Smooth muscle cell (in vitro differentiated cells): ENCODE results near the gene ZFR. TPM values are rescaled to one million over a fixed set of nuclear protein-coding genes. Genes with fewer than 3 reads are reported as not detected.
"Not testable (repeated sequence)": the region's sequence is repeated elsewhere in the genome, so short reads cannot be mapped to it uniquely, and the experiment has no call there.

Experiments used
- DNase-seq: peaks from one replicate; lab custom pipeline; 2025; ENCODE audit not compliant: unreplicated experiment; lab: John Stamatoyannopoulos, UW
- H2AFZ ChIP-seq: fragments of 200-600 bp; sonication (generic); 2 replicates; pipeline ENCODE4 v1.6.0; 2016; ENCODE audit warnings: antibody characterized with exemption, low read depth, mild to moderate bottlenecking
- H3F3A ChIP-seq: fragments of 200-600 bp; sonication (generic); 2 replicates; pipeline ENCODE4 v1.6.0; 2017; ENCODE audit warnings: antibody characterized with exemption, low read depth
- H3K27ac ChIP-seq: fragments of 200-600 bp; sonication (generic); 2 replicates; pipeline ENCODE4 v1.5.1; 2016; ENCODE audit warnings: low read depth, mild to moderate bottlenecking
- H3K27me3 ChIP-seq: fragments of 200-600 bp; sonication (generic); 2 replicates; pipeline ENCODE4 v1.6.1; 2016; ENCODE audit warnings: low read depth, mild to moderate bottlenecking
- H3K36me3 ChIP-seq: fragments of 200-600 bp; sonication (generic); 2 replicates; pipeline ENCODE4 v1.5.1; 2016; ENCODE audit warnings: low read depth
- H3K4me1 ChIP-seq: fragments of 200-600 bp; sonication (generic); 2 replicates; pipeline ENCODE4 v1.5.1; 2016; ENCODE audit warnings: low read depth
- H3K4me2 ChIP-seq: fragments of 200-600 bp; sonication (generic); 2 replicates; pipeline ENCODE4 v1.6.0; 2016; ENCODE audit warnings: mild to moderate bottlenecking
- H3K4me3 ChIP-seq: fragments of 200-600 bp; sonication (generic); 2 replicates; pipeline ENCODE4 v1.5.1; 2016; ENCODE audit warnings: mild to moderate bottlenecking
- H3K79me2 ChIP-seq: fragments of 200-600 bp; sonication (generic); 2 replicates; pipeline ENCODE4 v1.6.0; 2016; ENCODE audit warnings: low read depth, mild to moderate bottlenecking
- H3K9ac ChIP-seq: fragments of 200-600 bp; sonication (generic); 2 replicates; pipeline ENCODE4 v1.6.0; 2016; ENCODE audit warnings: low read depth
- H3K9me3 ChIP-seq: fragments of 200-600 bp; sonication (generic); replicated peaks from 2 replicates; pipeline ENCODE4 v1.5.1; 2016; ENCODE audit warnings: low read depth
- H4K20me1 ChIP-seq: fragments of 200-600 bp; sonication (generic); 2 replicates; pipeline ENCODE4 v1.6.0; 2016; ENCODE audit warnings: low read depth
- CTCF ChIP-seq: fragments of 200-600 bp; sonication (generic); IDR thresholded peaks from 2 replicates; pipeline ENCODE4 v1.5.1; 2017; ENCODE audit warnings: borderline replicate concordance, mild to moderate bottlenecking, antibody characterized with exemption; ENCODE audit not compliant: insufficient read depth, poor library complexity, severe bottlenecking
- WGBS: methylation state at CpG from one replicate; pipeline ENCODE4 v1.1.7; 2016; ENCODE audit warnings: low lambda C conversion rate; 5-methylcytosine and 5-hydroxymethylcytosine counted together
- polyA plus RNA-seq: library from polyadenylated mRNA; unstranded; fragments of >200 nt; fragmentation: Nextera tagmentation; extraction: Ambion mirVana; gene quantifications from 2 replicates; pipeline ENCODE4 v1.2.1, GENCODE V29; 2016
- total RNA-seq: library from RNA; depleted of rRNA; stranded (reverse); fragments of >200 nt; gene quantifications from 2 replicates; pipeline ENCODE4 v1.2.3, GENCODE V29; 2014

Gene ZFR
- total and polyA plus RNA-seq, 2 experiments from 2014 or later: 54.9 to 80.2 TPM

- H3F3A ChIP-seq: no peaks in the 10 kb centered on the region
- no peak for DNase-seq
- H4K20me1 ChIP-seq: peaks cover 87% of the 10 kb centered on the region
- no peak for TF ChIP-seq CTCF
- no peak overlapping the region for H2AFZ ChIP-seq
- no peaks in the 10 kb centered on the region for H3K27me3 ChIP-seq
- no peak overlapping the region for H3K27ac ChIP-seq
- peaks cover 50% of the 10 kb centered on the region for H3K36me3 ChIP-seq
- no peaks in the 10 kb centered on the region for H3K9me3 ChIP-seq
- 98% methylated on average over 2 of the region's 2 CpGs for WGBS
- peaks cover 58% of the 10 kb centered on the region for H3K79me2 ChIP-seq
- no peak overlapping the region for H3K4me3 ChIP-seq
- H3K9ac ChIP-seq: no peak overlapping the region
- no peak overlapping the region for H3K4me2 ChIP-seq
- no peaks in the 10 kb centered on the region for H3K4me1 ChIP-seq
Observed at GRCh38 chr5:32406650-32407049, 37.9 kb downstream of the ZFR start.

- H3K9ac ChIP-seq: no peak overlapping the region
- no peaks in the 10 kb centered on the region for H3K4me1 ChIP-seq
- H3K27me3 ChIP-seq: no peaks in the 10 kb centered on the region
- peaks cover 48% of the 10 kb centered on the region for H3K79me2 ChIP-seq
- H3K4me2 ChIP-seq: no peak overlapping the region
- no peak overlapping the region for H3K4me3 ChIP-seq
- peaks cover 58% of the 10 kb centered on the region for H3K36me3 ChIP-seq
- H3F3A ChIP-seq: no peaks in the 10 kb centered on the region
- WGBS: 95% methylated on average over 5 of the region's 5 CpGs
- H3K9me3 ChIP-seq: no peaks in the 10 kb centered on the region
- H3K27ac ChIP-seq: no peak overlapping the region
- no peak overlapping the region for H2AFZ ChIP-seq
- DNase-seq: no peak
- H4K20me1 ChIP-seq: peaks cover 79% of the 10 kb centered on the region
- TF ChIP-seq CTCF: no peak
Observed at GRCh38 chr5:32405507-32405906, 39.0 kb downstream of the ZFR start.

- Histone ChIP-seq H4K20me1 (peaks cover 61% of the 10 kb centered on the region), H3K9ac (no peak overlapping the region), H2AFZ (no peak overlapping the region), H3K4me3 (no peak overlapping the region), H3K27ac (no peak overlapping the region), H3K79me2 (peaks cover 34% of the 10 kb centered on the region), H3F3A (no peaks in the 10 kb centered on the region), H3K36me3 (peaks cover 70% of the 10 kb centered on the region), H3K4me2 (no peak overlapping the region), H3K4me1 (no peaks in the 10 kb centered on the region), H3K27me3 (no peaks in the 10 kb centered on the region), H3K9me3 (no peaks in the 10 kb centered on the region)
- no peak for TF ChIP-seq CTCF
- 97% methylated on average over 6 of the region's 6 CpGs for WGBS
- no peak for DNase-seq
Observed at GRCh38 chr5:32403760-32404159, 40.8 kb downstream of the ZFR start.

- Histone ChIP-seq H3K27me3 (no peaks in the 10 kb centered on the region), H3K79me2 (peaks cover 3% of the 10 kb centered on the region), H3K4me2 (no peak overlapping the region), H3K4me3 (no peak overlapping the region), H2AFZ (no peak overlapping the region), H3K9ac (no peak overlapping the region), H3K4me1 (no peaks in the 10 kb centered on the region), H3K27ac (no peak overlapping the region), H3K9me3 (no peaks in the 10 kb centered on the region), H3K36me3 (peaks cover 68% of the 10 kb centered on the region), H4K20me1 (peaks cover 29% of the 10 kb centered on the region), H3F3A (no peaks in the 10 kb centered on the region)
- no peak for DNase-seq
- WGBS: 100% methylated on average over 1 of the region's 1 CpG
- no peak for TF ChIP-seq CTCF
Observed at GRCh38 chr5:32400401-32400800, 44.1 kb downstream of the ZFR start.

GRCh38 chr5:32398754-32399153 lies 45.8 kb downstream of the ZFR start:
- not testable (repeated sequence) for H3K27me3 ChIP-seq, DNase-seq, H3K79me2 ChIP-seq, H3K27ac ChIP-seq, H3K4me1 ChIP-seq, H2AFZ ChIP-seq, H3K9me3 ChIP-seq, H3K4me3 ChIP-seq, H3K9ac ChIP-seq, H3K4me2 ChIP-seq, H3F3A ChIP-seq
- H4K20me1 ChIP-seq: peaks cover 12% of the 10 kb centered on the region
- 91% methylated on average over 10 of the region's 10 CpGs for WGBS
- peaks cover 63% of the 10 kb centered on the region for H3K36me3 ChIP-seq
